Calu3 (cell line): Measurements from ENCODE around the gene SLC6A16. TPM values are rescaled to one million over a fixed set of nuclear protein-coding genes. Genes with fewer than 3 reads are reported as not detected.

Experiments
- BruUV-seq: library from RNA; stranded (reverse); fragments of 400-500 nt; replicated peaks from 2 replicates; lab custom pipeline; 2021; lab: Mats Ljungman, UMichigan
- CTCF ChIA-PET: fragments of 300-600 bp; sonication (Branson Sonifier 250); formaldehyde crosslinking; loops from one replicate; lab custom pipeline; 2022; ENCODE audit warnings: antibody characterized with exemption; lab: Charles Lee
- DNase-seq: peaks from one replicate; pipeline ENCODE4 v3.0.0; 2022
- H3K27ac Mint-ChIP-seq: one replicate; pipeline ENCODE4 v1.8.0; 2022; ENCODE audit warnings: mixed read lengths; ENCODE audit not compliant: unreplicated experiment
- H3K27me3 Mint-ChIP-seq: one replicate; pipeline ENCODE4 v1.8.0; 2022; ENCODE audit warnings: mixed read lengths; ENCODE audit not compliant: unreplicated experiment
- H3K36me3 Mint-ChIP-seq: one replicate; pipeline ENCODE4 v1.8.0; 2022; ENCODE audit warnings: mild to moderate bottlenecking, moderate library complexity, mixed read lengths; ENCODE audit not compliant: insufficient read depth, unreplicated experiment
- H3K4me1 Mint-ChIP-seq: one replicate; pipeline ENCODE4 v1.8.0; 2022; ENCODE audit warnings: mild to moderate bottlenecking, low read depth, mixed read lengths; ENCODE audit not compliant: unreplicated experiment
- H3K4me3 Mint-ChIP-seq: one replicate; pipeline ENCODE4 v1.8.0; 2022; ENCODE audit warnings: mild to moderate bottlenecking, low read depth, moderate library complexity, mixed read lengths; ENCODE audit not compliant: unreplicated experiment
- H3K9me3 Mint-ChIP-seq: one replicate; pipeline ENCODE4 v1.8.0; 2022; ENCODE audit warnings: low read depth, mixed read lengths; ENCODE audit not compliant: unreplicated experiment
- intact Hi-C: fragments of 100-400 bp; cut with micrococcal nuclease; formaldehyde crosslinking; loops from one replicate; pipeline ENCODE4 v1.10.0; 2022; ENCODE audit not compliant: unreplicated experiment
- total RNA-seq: library from RNA; stranded (reverse); gene quantifications from 2 replicates; pipeline ENCODE4 v1.2.3, GENCODE V29; 2022
- TF ChIP-seq, protein P1 (sequence below): fragments of 200-600 bp; IDR thresholded peaks from one replicate; pipeline ENCODE4 v1.8.0; 2022; ENCODE audit warnings: antibody characterized with exemption; ENCODE audit not compliant: unreplicated experiment

The SLC6A16 gene
- total RNA-seq, 1 experiment from 2014 or later = not detected

GRCh38 chr19:49343123-49343522 lies 18.1 kb upstream of the SLC6A16 start:
- no peak for DNase-seq
- intact Hi-C loops = no loop called here
- no peaks in the 10 kb centered on the region for H3K9me3 Mint-ChIP-seq
- no peak overlapping the region for H3K4me3 Mint-ChIP-seq
- peaks cover 10% of the 10 kb centered on the region for H3K4me1 Mint-ChIP-seq
- peaks cover 29% of the 10 kb centered on the region for H3K27me3 Mint-ChIP-seq
- no TSS peak for BruUV-seq
- H3K27ac Mint-ChIP-seq = no peak overlapping the region
- TF ChIP-seq, protein P1, sequence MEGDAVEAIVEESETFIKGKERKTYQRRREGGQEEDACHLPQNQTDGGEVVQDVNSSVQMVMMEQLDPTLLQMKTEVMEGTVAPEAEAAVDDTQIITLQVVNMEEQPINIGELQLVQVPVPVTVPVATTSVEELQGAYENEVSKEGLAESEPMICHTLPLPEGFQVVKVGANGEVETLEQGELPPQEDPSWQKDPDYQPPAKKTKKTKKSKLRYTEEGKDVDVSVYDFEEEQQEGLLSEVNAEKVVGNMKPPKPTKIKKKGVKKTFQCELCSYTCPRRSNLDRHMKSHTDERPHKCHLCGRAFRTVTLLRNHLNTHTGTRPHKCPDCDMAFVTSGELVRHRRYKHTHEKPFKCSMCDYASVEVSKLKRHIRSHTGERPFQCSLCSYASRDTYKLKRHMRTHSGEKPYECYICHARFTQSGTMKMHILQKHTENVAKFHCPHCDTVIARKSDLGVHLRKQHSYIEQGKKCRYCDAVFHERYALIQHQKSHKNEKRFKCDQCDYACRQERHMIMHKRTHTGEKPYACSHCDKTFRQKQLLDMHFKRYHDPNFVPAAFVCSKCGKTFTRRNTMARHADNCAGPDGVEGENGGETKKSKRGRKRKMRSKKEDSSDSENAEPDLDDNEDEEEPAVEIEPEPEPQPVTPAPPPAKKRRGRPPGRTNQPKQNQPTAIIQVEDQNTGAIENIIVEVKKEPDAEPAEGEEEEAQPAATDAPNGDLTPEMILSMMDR = no peak
- no peaks in the 10 kb centered on the region for H3K36me3 Mint-ChIP-seq
- CTCF ChIA-PET = no interaction called here

DNA sequence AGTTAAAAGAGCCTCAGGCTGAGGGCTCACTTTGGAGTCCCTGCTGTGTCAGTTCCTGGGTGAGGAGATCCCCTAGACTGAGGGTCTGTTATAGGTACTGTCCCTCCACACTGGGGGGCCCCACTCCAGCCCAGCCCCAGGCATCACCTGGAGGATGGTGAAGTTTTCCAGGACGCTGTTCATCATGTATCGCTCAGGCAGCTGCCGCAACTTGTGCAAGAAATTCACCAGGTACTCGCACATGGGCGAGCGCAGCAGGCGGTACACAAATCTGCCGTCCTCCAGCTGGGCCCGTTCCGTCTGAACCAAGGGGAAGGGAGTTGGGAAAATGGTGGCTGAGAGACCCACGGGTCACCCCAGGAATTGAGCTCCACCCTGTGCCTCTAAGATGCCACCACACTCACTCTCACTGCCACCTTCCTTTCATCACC lies 17.3 kb upstream of the SLC6A16 start:
- no TSS peak for BruUV-seq
- no peak overlapping the region for H3K4me3 Mint-ChIP-seq
- TF ChIP-seq, protein P1 = no peak
- DNase-seq = no peak
- H3K27ac Mint-ChIP-seq = no peak overlapping the region
- CTCF ChIA-PET = no interaction called here
- peaks cover 10% of the 10 kb centered on the region for H3K4me1 Mint-ChIP-seq
- no peaks in the 10 kb centered on the region for H3K36me3 Mint-ChIP-seq
- H3K9me3 Mint-ChIP-seq = no peaks in the 10 kb centered on the region
- intact Hi-C loops = no loop called here
- H3K27me3 Mint-ChIP-seq = peaks cover 37% of the 10 kb centered on the region

- Mint-ChIP-seq H3K9me3 (no peaks in the 10 kb centered on the region), H3K27me3 (peaks cover 49% of the 10 kb centered on the region), H3K4me3 (peak overlapping the region; percentile 56), H3K27ac (no peak overlapping the region), H3K36me3 (no peaks in the 10 kb centered on the region), H3K4me1 (peaks cover 10% of the 10 kb centered on the region)
- no TSS peak for BruUV-seq
- intact Hi-C loops = no loop called here
- no peak for DNase-seq
- CTCF ChIA-PET = interaction anchor here (0.5 kb wide), 1 partner anchor 35 kb away, joined by 5 read pairs; no protein-coding TSS in a partner anchor
- TF ChIP-seq, protein P1 = no peak
Measured at GRCh38 chr19:49340865-49341718, 16.1 kb upstream of the SLC6A16 start.

DNA sequence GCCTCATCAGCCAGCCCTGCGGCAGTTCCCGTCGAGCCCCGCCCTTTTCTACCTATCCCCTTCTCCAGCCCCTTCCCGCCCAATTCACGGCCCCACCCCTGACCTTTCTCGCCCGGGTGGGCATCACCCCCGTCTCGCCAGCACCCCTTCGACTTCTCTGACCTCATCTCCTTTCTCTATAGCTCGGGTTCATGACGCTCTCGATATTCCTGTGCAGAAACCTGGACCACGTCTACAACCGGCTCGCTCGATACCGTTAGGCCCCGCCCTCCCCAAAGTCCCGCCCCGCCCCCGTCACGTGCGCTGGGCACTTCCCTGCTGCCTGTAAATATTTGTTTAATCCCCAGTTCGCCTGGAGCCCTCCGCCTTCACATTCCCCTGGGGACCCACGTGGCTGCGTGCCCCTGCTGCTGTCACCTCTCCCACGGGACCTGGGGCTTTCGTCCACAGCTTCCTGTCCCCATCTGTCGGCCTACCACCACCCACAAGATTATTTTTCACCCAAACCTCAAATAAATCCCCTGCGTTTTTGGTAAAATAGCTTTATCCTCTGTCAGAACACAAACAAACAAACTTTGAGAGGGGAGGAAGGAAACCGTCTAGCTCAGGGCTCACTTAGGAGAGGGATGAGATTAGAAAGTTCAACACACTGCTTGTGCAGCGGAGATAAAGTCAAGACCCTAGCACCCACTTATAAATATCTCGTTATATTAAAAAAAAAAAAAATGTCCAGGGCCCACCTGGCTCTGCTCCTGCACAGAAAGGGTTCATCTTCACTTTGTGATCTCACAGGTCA lies 15.3 kb upstream of the SLC6A16 start:
- CTCF ChIA-PET = no interaction called here
- Mint-ChIP-seq H3K9me3 (no peaks in the 10 kb centered on the region), H3K4me1 (peaks cover 10% of the 10 kb centered on the region), H3K36me3 (no peaks in the 10 kb centered on the region), H3K27ac (no peak overlapping the region), H3K4me3 (peak overlapping the region; percentile 56), H3K27me3 (peaks cover 58% of the 10 kb centered on the region)
- no TSS peak for BruUV-seq
- peak; percentile 67 for DNase-seq
- intact Hi-C loops = no loop called here
- TF ChIP-seq, protein P1 = no peak
